Measurements from ENCODE around the gene STRIT1.

STRIT1 gene

GRCh38 chr3:155293516-155293915 is at the start of gene STRIT1:
STRIT1 (minus strand) TSS chr3:155293683.
- no peak for DNase-seq

DNA sequence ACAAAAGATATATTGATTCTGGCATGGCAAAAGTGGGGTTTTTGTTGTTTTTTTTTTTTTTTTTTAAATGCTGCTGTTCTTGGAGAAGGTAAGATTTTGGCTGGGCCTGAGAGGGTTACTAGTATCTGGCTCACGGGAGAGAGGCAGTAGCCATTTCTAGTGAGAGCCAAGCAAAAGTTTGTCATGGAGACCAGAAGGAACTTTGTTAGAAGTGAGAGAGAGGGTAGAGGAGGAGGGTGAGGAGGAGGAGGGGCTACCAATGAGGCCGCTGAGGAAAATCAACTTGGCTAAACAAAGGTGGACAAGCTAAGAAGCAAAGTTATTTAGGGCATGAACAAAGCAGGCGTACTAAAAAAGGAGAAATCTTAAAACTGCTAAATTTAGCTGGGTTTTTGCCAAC is 48.9 kb upstream of the STRIT1 start:
- DNase-seq, result no peak

DNA sequence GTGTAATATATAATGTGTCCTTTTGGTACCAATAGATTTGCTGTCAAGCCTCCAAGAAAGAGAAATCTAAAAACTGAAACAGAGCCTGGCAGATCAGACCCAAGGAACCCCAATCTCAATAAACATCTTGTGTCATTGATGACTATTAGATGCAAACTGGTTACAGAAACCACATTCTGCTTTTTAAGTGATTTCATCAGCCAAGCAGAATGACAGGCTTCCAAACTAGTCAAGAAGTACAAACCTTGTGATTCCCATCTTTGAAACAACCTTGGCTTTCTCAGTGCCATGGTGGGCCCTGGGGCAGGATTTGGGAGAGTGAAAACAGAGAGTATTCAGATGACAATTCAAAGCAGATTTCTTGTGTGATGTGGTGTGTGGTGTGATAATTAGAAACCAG is 45.6 kb upstream of the STRIT1 start:
- DNase-seq, result no peak

DNA sequence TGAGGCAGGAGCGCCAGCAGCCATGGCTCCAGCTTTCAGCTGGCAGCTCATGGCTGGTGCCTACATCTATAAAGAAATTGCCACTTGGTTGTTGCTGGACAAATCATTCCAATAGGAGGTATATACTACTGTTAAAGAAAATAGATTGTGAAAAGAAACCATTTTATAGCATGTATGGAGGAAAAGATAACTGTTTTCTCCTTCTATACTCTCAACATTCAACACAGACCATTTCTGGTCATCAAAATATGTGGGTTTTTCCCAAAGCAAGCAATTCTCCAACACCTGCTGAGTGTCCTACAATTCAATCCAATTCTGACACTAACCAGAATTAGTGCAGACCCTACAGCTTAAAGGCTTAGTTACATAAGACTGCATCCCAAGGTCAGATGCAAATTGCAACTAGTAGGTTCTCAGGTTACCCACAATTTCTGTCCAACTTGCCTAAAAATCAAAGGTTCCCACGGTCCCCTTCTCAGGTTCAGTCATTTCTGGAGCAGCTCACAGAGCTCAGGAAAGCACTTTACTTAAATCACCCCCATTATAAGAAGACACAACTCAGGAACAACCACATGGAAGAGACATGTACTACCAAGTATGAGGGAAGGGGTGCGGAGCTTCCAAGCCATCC is 42.4 kb upstream of the STRIT1 start:
- no peak for DNase-seq

DNA sequence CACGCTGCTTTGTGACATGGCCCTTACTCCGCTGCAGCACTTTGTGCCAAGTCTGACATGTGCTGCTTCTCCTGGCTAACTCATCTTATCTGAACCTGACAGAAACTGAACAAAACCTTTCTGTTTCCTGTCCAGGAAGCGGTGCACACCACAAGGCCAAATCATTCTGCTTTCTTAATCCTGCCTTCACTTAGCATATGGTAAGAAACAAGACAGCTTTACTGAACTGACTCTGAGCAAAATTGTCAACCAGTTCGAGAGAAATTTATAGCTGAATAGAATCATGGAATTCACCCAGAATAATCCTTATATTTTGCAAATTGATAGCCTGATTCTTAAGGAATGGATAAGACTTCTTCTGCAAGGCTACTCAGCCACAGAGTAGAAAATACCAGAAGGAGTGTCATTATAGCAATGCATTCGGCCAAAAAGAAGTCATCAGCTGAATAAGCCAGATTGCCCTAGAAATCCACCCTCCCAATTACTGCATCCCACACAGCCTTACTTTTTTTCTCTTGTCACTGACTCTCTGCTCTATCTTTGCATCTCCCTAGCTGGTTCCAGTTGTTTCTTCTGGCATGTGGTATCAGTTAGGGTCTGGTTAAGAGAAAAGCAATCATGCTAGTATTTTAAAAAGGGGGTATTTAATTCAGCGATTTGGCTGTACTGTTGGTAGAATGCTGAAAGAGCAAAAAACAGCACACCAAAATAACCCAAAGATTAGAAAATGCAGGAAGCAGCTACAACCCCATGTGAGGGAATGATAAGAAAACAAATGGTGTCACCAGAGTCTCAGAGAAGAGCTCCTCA is 41.6 kb upstream of the STRIT1 start:
- no peak for DNase-seq

GRCh38 chr3:155334215-155334913 is 40.9 kb upstream of the STRIT1 start:
- DNase-seq, result no peak

- DNase-seq, result no peak
These were observed 39.2 kb upstream of the STRIT1 start for GRCh38 chr3:155332716-155333115.

DNA sequence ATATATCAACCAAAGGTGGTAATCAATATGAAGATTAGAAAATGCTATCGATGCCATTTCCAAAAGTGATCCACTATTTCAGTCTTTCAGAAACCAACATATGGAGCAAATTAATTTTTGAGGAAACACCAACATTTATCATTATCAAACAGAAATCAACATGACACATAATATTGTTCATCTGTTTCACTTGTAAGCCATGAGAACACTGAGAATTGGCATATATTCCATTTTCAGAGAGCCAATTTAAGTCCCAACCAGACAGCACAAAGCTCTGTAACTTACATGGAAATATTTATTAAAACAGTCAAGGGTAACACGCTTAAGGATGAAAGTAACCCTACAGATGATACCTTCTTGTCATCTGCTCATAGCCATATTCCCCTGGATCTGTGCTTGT is 37.6 kb upstream of the STRIT1 start:
- DNase-seq, result no peak

- no peak for DNase-seq
These were observed 36.9 kb upstream of the STRIT1 start for GRCh38 chr3:155330370-155330769.

DNA sequence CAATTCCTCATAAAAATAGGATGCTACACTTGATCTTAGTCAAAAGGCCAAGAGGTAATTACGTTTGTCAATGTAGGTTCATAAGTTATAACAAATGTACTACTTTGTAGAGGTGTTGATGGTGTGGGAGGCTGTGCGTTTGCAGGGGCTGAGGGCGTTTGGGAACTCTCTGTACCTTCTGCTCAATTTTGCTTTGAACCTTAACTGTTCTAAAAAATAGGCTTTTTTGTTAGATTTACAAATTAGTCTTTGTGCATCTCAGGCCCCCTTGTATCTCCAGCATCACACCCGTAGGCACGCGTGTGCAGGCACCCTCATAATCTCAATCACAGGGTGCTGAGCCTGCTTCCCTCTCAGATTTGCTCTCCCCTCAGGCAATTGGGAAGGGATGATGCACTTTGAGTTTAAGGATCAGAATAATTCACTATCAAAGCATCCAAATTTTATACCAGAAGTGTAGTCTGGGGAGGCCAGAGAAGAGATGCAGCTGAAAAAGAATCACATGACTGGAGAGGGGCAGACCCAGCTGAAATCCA is 36.1 kb upstream of the STRIT1 start:
- no peak for DNase-seq

GRCh38 chr3:155327871-155328270 is 34.4 kb upstream of the STRIT1 start:
- DNase-seq, result no peak

GRCh38 chr3:155327430-155327829 is 33.9 kb upstream of the STRIT1 start:
- no peak for DNase-seq

GRCh38 chr3:155326901-155327300 is 33.4 kb upstream of the STRIT1 start:
- DNase-seq, result no peak

- no peak for DNase-seq
These were observed 32.8 kb upstream of the STRIT1 start for GRCh38 chr3:155326244-155326643.

GRCh38 chr3:155325263-155325835 is 31.9 kb upstream of the STRIT1 start:
- DNase-seq, result no peak

- DNase-seq, result peak; percentile 42
These were observed 29.7 kb upstream of the STRIT1 start for GRCh38 chr3:155323063-155323666.

- DNase-seq, result no peak
These were observed 27.9 kb upstream of the STRIT1 start for GRCh38 chr3:155321418-155321817.

GRCh38 chr3:155320934-155321333 is 27.5 kb upstream of the STRIT1 start:
- no peak for DNase-seq

GRCh38 chr3:155318740-155319139 is 25.3 kb upstream of the STRIT1 start:
- DNase-seq, result no peak

DNA sequence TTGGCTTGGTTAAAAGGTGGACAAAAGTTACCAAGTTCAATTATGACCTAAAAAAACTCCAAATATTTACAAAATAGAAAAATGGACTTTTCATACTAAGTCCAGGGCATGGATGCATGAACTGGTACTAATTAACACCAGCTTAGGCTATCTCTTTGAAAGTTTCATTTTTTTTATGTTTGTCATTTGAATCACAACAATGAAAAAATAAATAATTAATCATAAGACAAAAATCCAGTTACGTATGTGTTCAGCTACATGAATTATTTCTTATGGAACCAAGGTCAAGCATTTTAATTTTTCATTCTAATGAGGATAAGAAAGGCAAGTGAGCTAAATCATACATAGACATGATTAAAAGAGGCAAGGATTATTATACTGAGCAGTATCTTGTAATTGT is 23.7 kb upstream of the STRIT1 start:
- no peak for DNase-seq

- no peak for DNase-seq
These were observed 22.9 kb upstream of the STRIT1 start for GRCh38 chr3:155316426-155316825.

- DNase-seq, result no peak
These were observed 20.4 kb upstream of the STRIT1 start for GRCh38 chr3:155313916-155314315.

GRCh38 chr3:155313300-155313699 is 19.8 kb upstream of the STRIT1 start:
- peak; percentile 16 for DNase-seq

Data from kidney glomerular epithelial cell (primary cell).